Measurements from ENCODE around the gene GREB1. TPM values are rescaled to one million over a fixed set of nuclear protein-coding genes. Genes with fewer than 3 reads are reported as not detected.

GREB1 gene
- polyA plus RNA-seq, 1 donor from 2014 or later, result 17.2 TPM

DNA sequence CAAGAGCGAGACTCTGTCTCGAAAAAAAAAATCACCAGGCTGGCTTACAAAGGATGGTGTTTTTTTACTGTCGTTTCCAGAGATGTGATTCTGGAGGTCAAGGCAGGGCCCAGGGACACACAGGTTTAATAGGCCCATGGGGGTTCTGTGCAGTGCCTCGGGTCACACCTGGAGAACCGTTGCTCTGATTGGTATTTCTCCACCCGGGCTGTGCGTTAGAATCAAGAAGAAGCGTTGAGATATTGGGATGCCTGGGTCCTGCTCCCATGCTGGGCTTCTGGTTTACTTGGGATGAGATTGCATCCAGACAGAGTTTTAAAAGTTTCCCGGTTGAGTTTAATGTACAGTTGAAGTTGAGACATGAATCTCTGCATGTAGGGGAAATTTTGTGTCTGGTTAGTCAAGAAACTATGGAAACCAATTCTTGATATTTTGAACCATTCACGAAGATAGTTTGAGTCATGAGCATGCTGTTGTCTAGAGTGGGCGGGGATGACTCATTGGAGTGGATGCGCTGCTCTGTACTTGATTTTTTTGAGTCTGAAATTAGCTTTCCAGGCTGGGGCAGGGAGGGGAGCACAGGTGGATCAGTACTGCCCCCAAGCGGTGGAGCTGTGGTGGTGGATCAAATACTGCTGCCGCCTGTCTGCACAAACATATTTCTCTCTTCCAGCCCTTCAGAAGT, 50.1 kb downstream of the GREB1 start:
- Histone ChIP-seq H3K9ac (ENCODE audit: low read length) (no peak overlapping the region), H3K9me3 (ENCODE audit: low read length) (no peaks in the 10 kb centered on the region), H3K79me2 (replicated peaks; ENCODE audit: insufficient read depth, low read length) (no peaks in the 10 kb centered on the region), H4K20me1 (ENCODE audit: insufficient read depth) (no peaks in the 10 kb centered on the region), H3K27me3 (ENCODE audit: insufficient read depth, low read depth, low read length) (no peaks in the 10 kb centered on the region), H3F3A (ENCODE audit: insufficient read depth, low read length, poor library complexity, severe bottlenecking) (no peaks in the 10 kb centered on the region), H3K4me3 (ENCODE audit: low read length) (no peak overlapping the region), H3K9me2 (ENCODE audit: insufficient read depth, low read length) (no peaks in the 10 kb centered on the region), H3K36me3 (ENCODE audit: insufficient read depth, low read length) (no peaks in the 10 kb centered on the region), H3K4me2 (ENCODE audit: low read length) (no peak overlapping the region), H2AFZ (ENCODE audit: low read depth, low read length) (no peak overlapping the region), H3K27ac (ENCODE audit: low read length) (no peak overlapping the region)
- peak; percentile 88 for TF ChIP-seq RAD21 (conservative IDR thresholded peaks at IDR 0.05)
- TF ChIP-seq EP300 (conservative IDR thresholded peaks at IDR 0.05; ENCODE audit: poor library complexity, severe bottlenecking), result no peak
- TF ChIP-seq POLR2AphosphoS5 (IDR thresholded peaks at IDR 0.05), result no peak
- TF ChIP-seq CTCF (IDR thresholded peaks at IDR 0.05; ENCODE audit: poor library complexity, severe bottlenecking), result peak; percentile 88
- peak; percentile 82 for TF ChIP-seq SMC3 (conservative IDR thresholded peaks at IDR 0.05; ENCODE audit: poor library complexity)
- TF ChIP-seq EZH2 (IDR thresholded peaks at IDR 0.05; ENCODE audit: borderline replicate concordance, insufficient read depth, low read length, poor library complexity, severe bottlenecking), result no peak

DNA sequence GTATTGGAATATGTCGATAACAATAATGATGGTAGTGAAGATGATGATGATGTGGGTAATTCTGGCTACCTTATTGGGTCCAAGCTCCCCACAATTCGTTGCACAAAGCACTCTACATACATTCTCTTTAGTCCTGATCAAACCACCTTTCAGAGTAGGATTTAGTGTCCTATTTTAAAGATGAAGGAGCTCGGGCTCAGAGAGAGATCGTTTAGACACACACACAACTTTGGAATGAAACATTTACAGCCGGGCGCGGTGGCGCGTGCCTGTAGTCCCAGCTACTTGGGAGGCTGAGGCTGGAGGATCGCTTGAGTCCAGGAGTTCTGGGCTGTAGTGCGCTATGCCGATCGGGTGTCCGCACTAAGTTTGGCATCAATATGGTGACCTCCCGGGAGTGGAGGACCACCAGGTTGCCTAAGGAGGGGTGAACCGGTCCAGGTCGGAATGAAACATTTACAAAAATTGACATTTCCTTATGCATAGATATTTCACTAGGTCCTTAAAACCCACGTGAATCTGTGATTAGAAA, 50.7 kb downstream of the GREB1 start:
- no peak overlapping the region for H2AFZ ChIP-seq (ENCODE audit: low read depth, low read length)
- no peaks in the 10 kb centered on the region for H3K36me3 ChIP-seq (ENCODE audit: insufficient read depth, low read length)
- H3K27me3 ChIP-seq (ENCODE audit: insufficient read depth, low read depth, low read length), result no peaks in the 10 kb centered on the region
- H3K4me3 ChIP-seq (ENCODE audit: low read length), result no peak overlapping the region
- H3K9ac ChIP-seq (ENCODE audit: low read length), result no peak overlapping the region
- no peaks in the 10 kb centered on the region for H3K9me2 ChIP-seq (ENCODE audit: insufficient read depth, low read length)
- H3K27ac ChIP-seq (ENCODE audit: low read length), result no peak overlapping the region
- H4K20me1 ChIP-seq (ENCODE audit: insufficient read depth), result no peaks in the 10 kb centered on the region
- H3K79me2 ChIP-seq (replicated peaks; ENCODE audit: insufficient read depth, low read length), result no peaks in the 10 kb centered on the region
- TF ChIP-seq EZH2 (IDR thresholded peaks at IDR 0.05; ENCODE audit: borderline replicate concordance, insufficient read depth, low read length, poor library complexity, severe bottlenecking) (no peak), EP300 (conservative IDR thresholded peaks at IDR 0.05; ENCODE audit: poor library complexity, severe bottlenecking) (no peak), CTCF (IDR thresholded peaks at IDR 0.05; ENCODE audit: poor library complexity, severe bottlenecking) (peak; percentile 23)
- no peaks in the 10 kb centered on the region for H3K9me3 ChIP-seq (ENCODE audit: low read length)
- H3F3A ChIP-seq (ENCODE audit: insufficient read depth, low read length, poor library complexity, severe bottlenecking), result no peaks in the 10 kb centered on the region
- H3K4me2 ChIP-seq (ENCODE audit: low read length), result no peak overlapping the region

DNA sequence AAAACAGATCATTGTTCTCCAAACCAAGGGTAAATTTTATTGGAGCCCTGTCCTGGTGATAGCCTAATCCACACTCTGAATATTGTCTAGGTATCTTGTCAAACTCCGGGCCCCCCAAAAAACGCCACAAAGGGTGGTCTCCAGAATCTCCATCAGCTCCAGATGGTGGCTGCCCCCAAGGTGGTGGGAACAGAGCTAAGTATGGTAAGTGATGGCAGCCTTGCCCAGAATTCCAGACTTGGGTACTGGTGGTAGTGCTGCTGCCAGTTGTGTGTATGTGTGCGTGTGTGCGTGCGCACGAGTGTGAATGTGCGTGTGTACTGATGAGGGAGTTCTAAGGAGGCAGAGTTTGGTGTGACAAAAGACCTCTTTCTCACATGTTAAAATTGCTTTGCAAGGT, 51.2 kb downstream of the GREB1 start:
- Histone ChIP-seq H3K9me2 (ENCODE audit: insufficient read depth, low read length) (no peaks in the 10 kb centered on the region), H4K20me1 (ENCODE audit: insufficient read depth) (no peaks in the 10 kb centered on the region), H2AFZ (ENCODE audit: low read depth, low read length) (no peak overlapping the region), H3K9me3 (ENCODE audit: low read length) (no peaks in the 10 kb centered on the region), H3K9ac (ENCODE audit: low read length) (no peak overlapping the region), H3K4me3 (ENCODE audit: low read length) (no peak overlapping the region), H3K79me2 (replicated peaks; ENCODE audit: insufficient read depth, low read length) (no peaks in the 10 kb centered on the region), H3K4me2 (ENCODE audit: low read length) (no peak overlapping the region), H3F3A (ENCODE audit: insufficient read depth, low read length, poor library complexity, severe bottlenecking) (no peaks in the 10 kb centered on the region), H3K27ac (ENCODE audit: low read length) (no peak overlapping the region), H3K36me3 (ENCODE audit: insufficient read depth, low read length) (no peaks in the 10 kb centered on the region), H3K27me3 (ENCODE audit: insufficient read depth, low read depth, low read length) (no peaks in the 10 kb centered on the region)
- TF ChIP-seq MXI1 (conservative IDR thresholded peaks at IDR 0.05; ENCODE audit: poor library complexity, severe bottlenecking), result no peak
- no peak for TF ChIP-seq TAF1 (IDR thresholded peaks at IDR 0.05; ENCODE audit: low read depth)
- no peak for TF ChIP-seq CTCF (IDR thresholded peaks at IDR 0.05; ENCODE audit: poor library complexity, severe bottlenecking)
- TF ChIP-seq RAD21 (conservative IDR thresholded peaks at IDR 0.05), result no peak
- TF ChIP-seq EZH2 (IDR thresholded peaks at IDR 0.05; ENCODE audit: borderline replicate concordance, insufficient read depth, low read length, poor library complexity, severe bottlenecking), result no peak
- no peak for TF ChIP-seq SMC3 (conservative IDR thresholded peaks at IDR 0.05; ENCODE audit: poor library complexity)
- TF ChIP-seq, protein P1, sequence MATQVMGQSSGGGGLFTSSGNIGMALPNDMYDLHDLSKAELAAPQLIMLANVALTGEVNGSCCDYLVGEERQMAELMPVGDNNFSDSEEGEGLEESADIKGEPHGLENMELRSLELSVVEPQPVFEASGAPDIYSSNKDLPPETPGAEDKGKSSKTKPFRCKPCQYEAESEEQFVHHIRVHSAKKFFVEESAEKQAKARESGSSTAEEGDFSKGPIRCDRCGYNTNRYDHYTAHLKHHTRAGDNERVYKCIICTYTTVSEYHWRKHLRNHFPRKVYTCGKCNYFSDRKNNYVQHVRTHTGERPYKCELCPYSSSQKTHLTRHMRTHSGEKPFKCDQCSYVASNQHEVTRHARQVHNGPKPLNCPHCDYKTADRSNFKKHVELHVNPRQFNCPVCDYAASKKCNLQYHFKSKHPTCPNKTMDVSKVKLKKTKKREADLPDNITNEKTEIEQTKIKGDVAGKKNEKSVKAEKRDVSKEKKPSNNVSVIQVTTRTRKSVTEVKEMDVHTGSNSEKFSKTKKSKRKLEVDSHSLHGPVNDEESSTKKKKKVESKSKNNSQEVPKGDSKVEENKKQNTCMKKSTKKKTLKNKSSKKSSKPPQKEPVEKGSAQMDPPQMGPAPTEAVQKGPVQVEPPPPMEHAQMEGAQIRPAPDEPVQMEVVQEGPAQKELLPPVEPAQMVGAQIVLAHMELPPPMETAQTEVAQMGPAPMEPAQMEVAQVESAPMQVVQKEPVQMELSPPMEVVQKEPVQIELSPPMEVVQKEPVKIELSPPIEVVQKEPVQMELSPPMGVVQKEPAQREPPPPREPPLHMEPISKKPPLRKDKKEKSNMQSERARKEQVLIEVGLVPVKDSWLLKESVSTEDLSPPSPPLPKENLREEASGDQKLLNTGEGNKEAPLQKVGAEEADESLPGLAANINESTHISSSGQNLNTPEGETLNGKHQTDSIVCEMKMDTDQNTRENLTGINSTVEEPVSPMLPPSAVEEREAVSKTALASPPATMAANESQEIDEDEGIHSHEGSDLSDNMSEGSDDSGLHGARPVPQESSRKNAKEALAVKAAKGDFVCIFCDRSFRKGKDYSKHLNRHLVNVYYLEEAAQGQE (IDR thresholded peaks at IDR 0.05; ENCODE audit: borderline replicate concordance), result no peak

Data from neural cell (in vitro differentiated cells).